Measurements from ENCODE around the gene TPRKB.
"Not testable (repeated sequence)": the region's sequence is repeated elsewhere in the genome, so short reads cannot be mapped to it uniquely, and the experiment has no call there.

The TPRKB gene

DNA sequence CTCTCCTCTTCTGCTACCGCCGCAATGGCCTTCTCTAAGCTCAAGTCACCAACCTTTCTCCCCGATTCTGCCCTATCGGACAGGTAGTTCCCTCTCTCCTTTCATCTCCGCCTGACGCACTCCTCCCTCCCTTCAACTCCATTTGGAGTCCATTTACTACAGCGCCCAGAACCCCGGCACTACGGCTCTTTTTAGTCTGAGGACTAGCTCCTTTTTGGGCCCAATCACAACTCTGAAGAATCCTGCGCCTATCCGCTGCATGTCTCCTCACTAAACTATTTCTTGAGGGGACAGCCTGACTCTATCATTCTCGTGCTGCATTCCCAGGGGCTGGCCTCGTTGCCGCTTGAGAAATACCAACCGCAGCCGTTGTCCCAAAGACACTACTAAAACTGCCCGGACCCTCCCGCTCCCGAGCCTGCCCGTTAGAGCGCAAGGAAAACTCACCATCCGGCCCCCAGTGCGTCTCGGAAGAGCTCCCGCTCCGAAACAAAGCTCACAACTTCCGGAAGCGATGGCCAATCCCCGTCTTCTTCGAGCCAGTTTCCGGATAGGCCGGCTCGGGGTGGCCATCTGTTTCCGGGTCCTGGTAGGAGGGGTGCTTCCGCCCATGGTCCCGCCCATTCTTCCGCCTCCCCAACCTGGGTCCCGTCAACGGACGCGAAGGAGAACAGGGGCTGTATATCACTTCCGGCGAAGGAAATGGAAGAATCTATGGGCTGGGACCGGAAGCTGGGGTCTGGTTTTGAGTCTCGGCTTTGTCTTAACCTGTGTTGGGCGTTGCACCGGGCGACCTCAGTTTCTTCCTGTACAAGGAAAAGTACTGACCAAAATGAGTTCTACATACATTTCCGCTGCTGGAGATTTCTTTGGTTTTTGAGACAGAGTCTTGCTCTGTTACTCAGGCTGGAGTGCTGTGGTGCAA, at the start of gene TPRKB:
Gene TPRKB (minus strand): TSS at position 491 of the 925 bp plus-strand sequence. CDS start 2,776 bp downstream, outside the sequence.
- H3K4me1 ChIP-seq (ENCODE audit: control insufficient read depth, insufficient read depth, low read length) = no peaks in the 10 kb centered on the region
- no peak within 1 kb of the TSS; the same call in 1 of the 2 replicates for H3K27ac ChIP-seq (ENCODE audit: low read depth, low read length)
- peaks cover 14% of the 10 kb centered on the region for H3K36me3 ChIP-seq (ENCODE audit: control insufficient read depth, insufficient read depth, low read length)
- peaks cover 23% of the 10 kb centered on the region for H3K27me3 ChIP-seq (ENCODE audit: control insufficient read depth, insufficient read depth, low read length)
- peak within 1 kb of the TSS; percentile 92 for H3K4me3 ChIP-seq (ENCODE audit: low read depth, low read length)
- H3K9me3 ChIP-seq (ENCODE audit: control insufficient read depth, insufficient read depth, low read depth, low read length) = no peaks in the 10 kb centered on the region; the same call in 1 of the 2 replicates
- H3K9ac ChIP-seq (ENCODE audit: low read length) = peak within 1 kb of the TSS; percentile 79

DNA sequence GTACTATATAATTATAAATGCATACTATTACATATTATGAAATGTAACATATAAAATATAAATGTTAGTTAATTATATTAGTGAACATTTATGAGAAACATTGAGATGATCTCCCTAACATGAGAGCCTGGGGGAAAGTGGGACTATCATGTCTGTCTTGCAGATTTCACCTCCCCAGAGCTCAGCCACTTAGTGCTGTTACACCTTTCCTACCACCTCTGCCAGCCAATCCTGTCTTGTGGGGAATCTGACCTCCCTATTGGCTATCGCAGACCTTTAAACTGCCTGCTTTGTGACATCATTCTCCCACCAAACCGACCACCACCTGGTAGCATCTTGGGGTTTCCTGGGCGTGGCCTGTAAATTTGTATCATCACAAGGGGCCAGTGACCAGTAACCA, 46.7 kb upstream of the TPRKB start, which contains the start of gene C2orf78:
Gene C2orf78 (plus strand): TSS at position 301 of the 400 bp plus-strand sequence. CDS start 127 bp downstream, outside the sequence.
- peaks cover 11% of the 10 kb centered on the region; the same call in 1 of the 2 replicates for H3K4me1 ChIP-seq (ENCODE audit: control insufficient read depth, insufficient read depth, low read length)
- not testable (repeated sequence) for H3K9me3 ChIP-seq (ENCODE audit: control insufficient read depth, insufficient read depth, low read depth, low read length); H3K36me3 ChIP-seq (ENCODE audit: control insufficient read depth, insufficient read depth, low read length); H3K4me3 ChIP-seq (ENCODE audit: low read depth, low read length); H3K9ac ChIP-seq (ENCODE audit: low read length); H3K27me3 ChIP-seq (ENCODE audit: control insufficient read depth, insufficient read depth, low read length); H3K27ac ChIP-seq (ENCODE audit: low read depth, low read length)

DNA sequence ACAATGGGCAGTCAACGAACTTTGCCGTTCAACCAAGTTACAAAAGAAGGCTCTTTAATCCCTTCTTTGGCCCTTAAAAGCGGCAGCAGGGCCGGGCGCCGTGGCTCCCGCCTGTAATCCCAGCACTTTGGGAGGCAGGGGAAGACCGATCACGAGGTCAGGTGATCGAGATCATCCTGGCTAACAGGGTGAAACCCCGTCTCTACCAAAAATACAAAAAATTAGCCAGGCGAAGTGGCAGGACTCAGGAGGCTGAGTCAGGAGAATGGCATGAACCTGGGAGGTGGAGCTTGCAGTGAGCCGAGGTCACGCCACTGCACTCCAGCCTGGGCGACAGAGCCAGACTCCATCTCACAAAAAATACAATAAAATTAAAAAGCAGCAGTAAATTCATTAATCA, 46.3 kb upstream of the TPRKB start:
- H3K27me3 ChIP-seq (ENCODE audit: control insufficient read depth, insufficient read depth, low read length); H3K36me3 ChIP-seq (ENCODE audit: control insufficient read depth, insufficient read depth, low read length); H3K9ac ChIP-seq (ENCODE audit: low read length); H3K9me3 ChIP-seq (ENCODE audit: control insufficient read depth, insufficient read depth, low read depth, low read length); H3K27ac ChIP-seq (ENCODE audit: low read depth, low read length); H3K4me3 ChIP-seq (ENCODE audit: low read depth, low read length): not testable (repeated sequence)
- peaks cover 11% of the 10 kb centered on the region; the same call in 1 of the 2 replicates for H3K4me1 ChIP-seq (ENCODE audit: control insufficient read depth, insufficient read depth, low read length)

DNA sequence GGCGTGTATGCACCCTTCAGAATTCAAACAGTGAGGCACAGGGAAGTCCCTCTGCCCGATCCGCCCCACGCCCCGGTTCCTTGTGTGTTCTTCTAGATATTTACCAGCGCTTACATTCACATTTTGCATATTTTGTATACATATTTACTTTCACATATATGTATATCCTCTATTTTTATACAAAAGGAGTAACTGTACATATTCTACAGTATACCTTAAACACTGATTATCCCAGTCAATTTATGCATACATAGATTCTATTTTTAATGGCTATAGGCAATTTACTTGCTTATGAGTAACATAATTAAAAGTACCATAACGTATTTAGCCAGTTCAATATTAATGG, 43.1 kb upstream of the TPRKB start:
- H3K9me3 ChIP-seq (ENCODE audit: control insufficient read depth, insufficient read depth, low read depth, low read length) = no peaks in the 10 kb centered on the region
- no peak overlapping the region for H3K27ac ChIP-seq (ENCODE audit: low read depth, low read length)
- H3K36me3 ChIP-seq (ENCODE audit: control insufficient read depth, insufficient read depth, low read length) = peaks cover 14% of the 10 kb centered on the region
- H3K4me1 ChIP-seq (ENCODE audit: control insufficient read depth, insufficient read depth, low read length) = peaks cover 11% of the 10 kb centered on the region; the same call in 1 of the 2 replicates
- 0 out of 2 replicates have a peak overlapping the region, but pooled peaks have one; percentile 90 for H3K4me3 ChIP-seq (ENCODE audit: low read depth, low read length)
- H3K9ac ChIP-seq (ENCODE audit: low read length) = no peak overlapping the region
- H3K27me3 ChIP-seq (ENCODE audit: control insufficient read depth, insufficient read depth, low read length) = no peaks in the 10 kb centered on the region

DNA sequence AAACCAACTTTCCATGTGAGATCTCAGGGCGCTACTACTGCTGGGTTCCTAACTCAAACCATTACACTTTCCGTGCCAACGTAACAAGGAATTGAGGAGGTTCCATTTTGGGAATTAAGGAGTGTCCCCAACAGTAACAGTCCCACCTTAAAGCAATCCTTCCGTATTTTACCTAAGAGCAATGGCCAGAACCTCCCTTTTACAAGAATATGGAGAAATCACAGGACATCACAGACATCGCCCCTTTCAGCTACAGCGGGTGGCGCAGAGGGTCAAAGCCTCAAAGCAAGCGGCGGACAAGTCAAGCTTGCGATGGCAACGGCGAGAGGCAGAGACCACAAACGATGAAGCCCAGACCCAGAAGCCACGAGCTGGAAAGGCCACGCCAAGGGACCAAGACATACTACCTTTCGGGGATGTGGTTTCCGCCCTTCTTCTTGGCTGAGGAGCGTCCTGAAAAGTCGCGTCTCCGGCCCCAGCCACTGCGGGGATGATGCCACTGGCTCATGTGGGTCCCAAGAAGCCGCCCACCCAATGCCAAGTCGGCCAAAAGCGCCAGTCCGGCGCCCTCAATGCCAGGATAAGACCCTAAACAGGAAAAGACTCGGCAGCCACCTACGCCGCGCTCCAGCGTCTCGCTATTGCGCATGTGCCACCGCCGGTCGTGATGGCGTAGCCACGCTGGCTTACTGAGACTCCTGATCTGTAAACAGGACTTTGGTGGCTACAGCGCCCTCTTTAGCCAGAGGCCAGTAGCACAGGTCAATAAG, 42.5 kb upstream of the TPRKB start, which contains the start of gene DUSP11:
Gene DUSP11 (minus strand): TSS at position 637 of the 770 bp plus-strand sequence. CDS start 129 bp downstream, at position 508.
- Histone ChIP-seq H3K9me3 (ENCODE audit: control insufficient read depth, insufficient read depth, low read depth, low read length) (no peaks in the 10 kb centered on the region), H3K4me1 (ENCODE audit: control insufficient read depth, insufficient read depth, low read length) (peaks cover 11% of the 10 kb centered on the region; the same call in 1 of the 2 replicates), H3K27ac (ENCODE audit: low read depth, low read length) (peak within 1 kb of the TSS; percentile 50), H3K4me3 (ENCODE audit: low read depth, low read length) (peak within 1 kb of the TSS; percentile 90), H3K36me3 (ENCODE audit: control insufficient read depth, insufficient read depth, low read length) (peaks cover 19% of the 10 kb centered on the region), H3K9ac (ENCODE audit: low read length) (peak within 1 kb of the TSS; percentile 84), H3K27me3 (ENCODE audit: control insufficient read depth, insufficient read depth, low read length) (no peaks in the 10 kb centered on the region)

DNA sequence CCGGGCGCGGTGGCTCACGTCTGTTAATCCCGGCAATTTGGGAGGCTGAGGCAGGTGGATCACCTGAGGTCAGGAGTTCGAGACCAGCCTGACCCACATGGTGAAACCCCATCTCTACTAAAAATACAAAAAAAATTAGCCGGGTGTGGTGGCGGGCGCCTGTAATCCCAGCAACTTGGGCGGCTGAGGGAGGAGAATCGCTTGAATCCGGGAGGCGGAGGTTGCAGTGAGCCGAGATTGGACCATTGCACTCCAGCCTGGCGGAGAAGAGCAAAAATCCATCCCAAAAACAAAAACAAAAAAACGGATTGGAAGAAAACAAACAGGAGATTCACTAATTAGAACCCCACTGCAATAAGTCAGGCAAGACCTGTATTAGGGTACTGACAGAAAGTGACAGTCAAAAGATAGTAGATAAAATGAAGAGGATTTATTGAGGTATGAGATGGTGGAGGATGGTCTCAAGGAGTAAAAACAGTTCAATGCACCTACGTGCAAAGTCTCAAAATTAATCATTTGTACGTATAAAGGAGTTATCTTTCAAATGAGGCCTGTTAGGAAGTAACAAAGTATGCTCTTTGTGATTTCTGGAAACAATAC, 41.8 kb upstream of the TPRKB start:
- peak overlapping the region; percentile 90 for H3K4me3 ChIP-seq (ENCODE audit: low read depth, low read length)
- peaks cover 11% of the 10 kb centered on the region; the same call in 1 of the 2 replicates for H3K4me1 ChIP-seq (ENCODE audit: control insufficient read depth, insufficient read depth, low read length)
- H3K27me3 ChIP-seq (ENCODE audit: control insufficient read depth, insufficient read depth, low read length); H3K9me3 ChIP-seq (ENCODE audit: control insufficient read depth, insufficient read depth, low read depth, low read length); H3K27ac ChIP-seq (ENCODE audit: low read depth, low read length): not testable (repeated sequence)
- peak overlapping the region; percentile 84 for H3K9ac ChIP-seq (ENCODE audit: low read length)
- H3K36me3 ChIP-seq (ENCODE audit: control insufficient read depth, insufficient read depth, low read length) = peaks cover 25% of the 10 kb centered on the region

DNA sequence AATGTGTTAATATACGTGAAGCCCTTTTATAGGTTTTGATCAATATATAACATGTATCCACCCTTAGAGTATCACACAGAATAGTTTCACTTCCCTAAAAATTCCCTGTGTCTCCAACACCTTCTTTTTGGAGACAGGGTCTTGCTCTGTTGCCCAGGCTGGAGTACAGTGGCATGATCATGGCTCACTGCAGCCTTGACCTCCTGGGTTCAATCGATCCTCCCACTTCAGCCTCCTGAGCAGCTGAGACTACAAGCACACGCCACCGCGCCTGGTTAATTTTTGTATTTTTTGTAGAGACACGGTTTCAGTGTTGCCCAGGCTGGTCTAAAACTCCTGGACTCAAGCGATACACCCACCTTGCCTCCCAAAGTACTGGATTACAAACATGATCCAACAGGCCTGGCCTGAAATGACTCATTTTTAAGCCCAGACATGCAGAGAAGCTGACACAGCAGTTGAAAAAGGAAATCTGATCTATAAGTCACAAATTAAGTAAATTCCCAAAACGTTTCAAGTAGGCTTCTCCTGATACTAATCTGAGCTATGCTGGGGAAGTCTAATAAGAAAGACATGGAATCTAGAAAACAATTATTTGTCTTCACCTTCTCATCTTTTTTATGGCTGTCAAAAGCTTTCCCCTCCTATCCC, 39.8 kb upstream of the TPRKB start:
- no peaks in the 10 kb centered on the region for H3K27me3 ChIP-seq (ENCODE audit: control insufficient read depth, insufficient read depth, low read length)
- no peak overlapping the region for H3K27ac ChIP-seq (ENCODE audit: low read depth, low read length)
- H3K4me3 ChIP-seq (ENCODE audit: low read depth, low read length) = no peak overlapping the region
- H3K9me3 ChIP-seq (ENCODE audit: control insufficient read depth, insufficient read depth, low read depth, low read length) = no peaks in the 10 kb centered on the region
- peaks cover 3% of the 10 kb centered on the region; the same call in 1 of the 2 replicates for H3K4me1 ChIP-seq (ENCODE audit: control insufficient read depth, insufficient read depth, low read length)
- H3K9ac ChIP-seq (ENCODE audit: low read length) = no peak overlapping the region
- peaks cover 43% of the 10 kb centered on the region for H3K36me3 ChIP-seq (ENCODE audit: control insufficient read depth, insufficient read depth, low read length)

DNA sequence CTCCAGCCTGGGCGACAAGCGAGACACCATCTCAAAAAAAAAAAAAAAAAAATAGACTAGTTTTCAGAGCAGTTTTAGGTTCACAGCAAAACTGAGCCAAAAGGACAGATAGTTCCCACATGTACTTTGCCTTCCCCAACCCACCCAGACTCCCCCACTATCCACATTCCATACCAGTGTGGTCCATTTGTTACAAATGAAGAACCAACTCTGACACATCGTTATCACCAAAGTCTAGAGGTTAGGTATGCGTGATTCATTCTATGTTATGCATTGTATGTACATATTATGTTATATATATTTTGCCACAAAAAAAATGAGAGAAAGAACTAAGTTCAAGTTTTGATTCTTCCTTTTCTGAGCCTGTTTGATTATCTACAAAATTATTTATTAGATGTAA, 39.2 kb upstream of the TPRKB start:
- no peaks in the 10 kb centered on the region for H3K27me3 ChIP-seq (ENCODE audit: control insufficient read depth, insufficient read depth, low read length)
- H3K9me3 ChIP-seq (ENCODE audit: control insufficient read depth, insufficient read depth, low read depth, low read length) = no peaks in the 10 kb centered on the region
- H3K36me3 ChIP-seq (ENCODE audit: control insufficient read depth, insufficient read depth, low read length) = peaks cover 44% of the 10 kb centered on the region
- H3K4me1 ChIP-seq (ENCODE audit: control insufficient read depth, insufficient read depth, low read length) = peaks cover 3% of the 10 kb centered on the region; the same call in 1 of the 2 replicates
- H3K9ac ChIP-seq (ENCODE audit: low read length) = no peak overlapping the region
- no peak overlapping the region for H3K27ac ChIP-seq (ENCODE audit: low read depth, low read length)
- no peak overlapping the region for H3K4me3 ChIP-seq (ENCODE audit: low read depth, low read length)

DNA sequence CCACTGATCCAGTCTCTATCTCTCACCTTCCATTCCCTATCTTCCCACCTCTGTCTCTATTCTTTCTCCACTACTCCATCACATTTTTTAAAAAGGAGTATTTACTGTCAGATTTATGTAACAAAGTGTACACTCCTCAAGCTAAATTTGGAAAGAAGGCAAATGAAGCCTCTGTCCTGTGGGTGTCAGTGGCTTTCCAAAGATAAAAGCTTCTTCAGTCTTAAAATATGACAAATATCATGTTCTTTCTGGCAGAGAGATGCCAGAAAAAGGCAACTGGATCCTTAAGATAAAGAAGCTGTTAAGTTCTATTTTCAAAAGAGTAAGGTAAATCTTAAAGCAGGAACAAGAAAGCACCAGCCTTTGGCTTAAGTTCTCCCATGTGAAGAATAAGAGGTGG, 35.7 kb upstream of the TPRKB start:
- Histone ChIP-seq H3K9ac (ENCODE audit: low read length) (no peak overlapping the region), H3K27ac (ENCODE audit: low read depth, low read length) (no peak overlapping the region), H3K4me3 (ENCODE audit: low read depth, low read length) (no peak overlapping the region), H3K27me3 (ENCODE audit: control insufficient read depth, insufficient read depth, low read length) (no peaks in the 10 kb centered on the region), H3K4me1 (ENCODE audit: control insufficient read depth, insufficient read depth, low read length) (no peaks in the 10 kb centered on the region), H3K36me3 (ENCODE audit: control insufficient read depth, insufficient read depth, low read length) (peaks cover 66% of the 10 kb centered on the region), H3K9me3 (ENCODE audit: control insufficient read depth, insufficient read depth, low read depth, low read length) (no peaks in the 10 kb centered on the region)

DNA sequence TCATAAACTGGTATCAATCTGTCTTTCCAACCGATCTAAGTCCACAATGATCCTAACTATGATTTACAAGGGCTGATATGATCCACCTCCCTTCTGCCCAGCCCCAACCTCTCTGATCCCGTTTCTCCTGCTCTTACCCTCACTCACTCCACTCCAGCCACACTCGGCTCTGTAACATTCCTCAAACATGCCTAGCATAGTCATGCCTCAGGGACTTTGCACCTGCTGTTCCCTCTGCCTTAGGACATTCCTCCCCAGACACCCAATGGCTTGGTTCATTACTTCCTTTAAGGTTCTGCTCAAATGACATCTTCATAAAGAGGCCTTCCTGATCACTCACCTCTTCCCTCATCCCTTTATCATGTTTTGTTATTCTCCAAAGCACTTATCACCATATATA, 33.6 kb upstream of the TPRKB start:
- Histone ChIP-seq H3K36me3 (ENCODE audit: control insufficient read depth, insufficient read depth, low read length) (peaks cover 66% of the 10 kb centered on the region), H3K27me3 (ENCODE audit: control insufficient read depth, insufficient read depth, low read length) (no peaks in the 10 kb centered on the region), H3K27ac (ENCODE audit: low read depth, low read length) (no peak overlapping the region), H3K4me1 (ENCODE audit: control insufficient read depth, insufficient read depth, low read length) (no peaks in the 10 kb centered on the region), H3K4me3 (ENCODE audit: low read depth, low read length) (no peak overlapping the region), H3K9ac (ENCODE audit: low read length) (no peak overlapping the region), H3K9me3 (ENCODE audit: control insufficient read depth, insufficient read depth, low read depth, low read length) (no peaks in the 10 kb centered on the region)
